BJ (cell line): ENCODE results near the gene ZNF821. TPM values are rescaled to one million over a fixed set of nuclear protein-coding genes. Genes with fewer than 3 reads are reported as not detected.

Experiments used
- CTCF ChIA-PET: fragments of 350-600 bp; formaldehyde crosslinking; extraction: SDS; loops from one replicate; lab custom pipeline; 2021; ENCODE audit warnings: antibody characterized with exemption, inconsistent platforms; lab: Yijun Ruan, JAX
- POLR2A ChIA-PET: fragments of 300-600 bp; sonication (Branson Sonifier 250); formaldehyde crosslinking; extraction: SDS; loops from one replicate; lab custom pipeline; 2021; ENCODE audit warnings: antibody characterized with exemption; lab: Charles Lee
- DNase-seq: peaks from one replicate; pipeline ENCODE4 v3.0.0-alpha.2; 2011; ENCODE audit warnings: low read depth
- H3K27me3 ChIP-seq: 2 replicates; pipeline ENCODE4 v1.6.0; 2011; ENCODE audit warnings: low read length; ENCODE audit not compliant: control insufficient read depth, insufficient read depth
- H3K36me3 ChIP-seq: 2 replicates; pipeline ENCODE4 v1.5.1; 2011; ENCODE audit warnings: low read length; ENCODE audit not compliant: control insufficient read depth, insufficient read depth
- H3K4me3 ChIP-seq: 2 replicates; pipeline ENCODE4 v1.5.1; 2011; ENCODE audit warnings: low read depth, mild to moderate bottlenecking, control low read depth, low read length
- polyA plus RNA-seq: library from polyadenylated mRNA; depleted of rRNA; stranded (reverse); fragments of >200 nt; gene quantifications from 2 replicates; pipeline ENCODE4 v1.2.3, GENCODE V29; 2011
- TF ChIP-seq, protein P1 (sequence below): IDR thresholded peaks from 2 replicates; pipeline ENCODE4 v1.5.1; 2011; ENCODE audit warnings: low read depth, mild to moderate bottlenecking, control low read depth, inconsistent platforms, low read length, moderate library complexity; ENCODE audit not compliant: insufficient read depth

Gene ZNF821
- polyA plus RNA-seq, 1 experiment, result 5.0 TPM

- H3K36me3 ChIP-seq, result no peaks in the 10 kb centered on the region
- TF ChIP-seq, protein P1, sequence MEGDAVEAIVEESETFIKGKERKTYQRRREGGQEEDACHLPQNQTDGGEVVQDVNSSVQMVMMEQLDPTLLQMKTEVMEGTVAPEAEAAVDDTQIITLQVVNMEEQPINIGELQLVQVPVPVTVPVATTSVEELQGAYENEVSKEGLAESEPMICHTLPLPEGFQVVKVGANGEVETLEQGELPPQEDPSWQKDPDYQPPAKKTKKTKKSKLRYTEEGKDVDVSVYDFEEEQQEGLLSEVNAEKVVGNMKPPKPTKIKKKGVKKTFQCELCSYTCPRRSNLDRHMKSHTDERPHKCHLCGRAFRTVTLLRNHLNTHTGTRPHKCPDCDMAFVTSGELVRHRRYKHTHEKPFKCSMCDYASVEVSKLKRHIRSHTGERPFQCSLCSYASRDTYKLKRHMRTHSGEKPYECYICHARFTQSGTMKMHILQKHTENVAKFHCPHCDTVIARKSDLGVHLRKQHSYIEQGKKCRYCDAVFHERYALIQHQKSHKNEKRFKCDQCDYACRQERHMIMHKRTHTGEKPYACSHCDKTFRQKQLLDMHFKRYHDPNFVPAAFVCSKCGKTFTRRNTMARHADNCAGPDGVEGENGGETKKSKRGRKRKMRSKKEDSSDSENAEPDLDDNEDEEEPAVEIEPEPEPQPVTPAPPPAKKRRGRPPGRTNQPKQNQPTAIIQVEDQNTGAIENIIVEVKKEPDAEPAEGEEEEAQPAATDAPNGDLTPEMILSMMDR, result no peak
- ChIA-PET CTCF (interaction anchor here (0.6 to 1.2 kb wide), 2 partner anchors 72 to 242 kb away, joined by 3 read pairs; no protein-coding TSS in a partner anchor), POLR2A (no interaction called here)
- DNase-seq, result no peak
- no peak overlapping the region for H3K4me3 ChIP-seq
- H3K27me3 ChIP-seq, result no peaks in the 10 kb centered on the region
These were observed 5.2 kb upstream of the ZNF821 start for GRCh38 chr16:71889147-71889546.

DNA sequence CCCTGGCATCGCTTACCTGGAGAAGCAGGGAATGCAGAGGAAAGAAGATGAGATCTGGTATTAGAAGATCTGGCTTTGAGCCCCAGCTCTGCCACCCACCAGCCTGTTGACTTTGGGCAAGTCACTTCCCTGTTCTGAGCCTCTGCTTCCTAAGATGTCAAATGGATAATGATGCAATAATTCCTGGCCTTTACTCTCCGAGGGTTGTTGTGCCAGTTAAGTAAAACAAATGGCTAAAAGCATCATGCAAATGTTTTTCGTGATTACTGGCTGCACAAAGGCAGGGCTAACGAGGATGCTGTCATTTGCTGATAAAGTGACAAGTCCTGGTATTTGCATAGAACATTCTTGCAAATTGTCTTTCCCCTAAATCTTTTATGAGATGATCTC, 1.3 kb upstream of the ZNF821 start:
- no peak for DNase-seq
- H3K4me3 ChIP-seq, result no peak overlapping the region
- TF ChIP-seq, protein P1, result no peak
- ChIA-PET CTCF (interaction anchor here (4.2 kb wide), 1 partner anchor 76 kb away, joined by 39 read pairs; no protein-coding TSS in a partner anchor), POLR2A (no interaction called here)
- H3K36me3 ChIP-seq, result peaks cover under 1% of the 10 kb centered on the region
- no peaks in the 10 kb centered on the region for H3K27me3 ChIP-seq

DNA sequence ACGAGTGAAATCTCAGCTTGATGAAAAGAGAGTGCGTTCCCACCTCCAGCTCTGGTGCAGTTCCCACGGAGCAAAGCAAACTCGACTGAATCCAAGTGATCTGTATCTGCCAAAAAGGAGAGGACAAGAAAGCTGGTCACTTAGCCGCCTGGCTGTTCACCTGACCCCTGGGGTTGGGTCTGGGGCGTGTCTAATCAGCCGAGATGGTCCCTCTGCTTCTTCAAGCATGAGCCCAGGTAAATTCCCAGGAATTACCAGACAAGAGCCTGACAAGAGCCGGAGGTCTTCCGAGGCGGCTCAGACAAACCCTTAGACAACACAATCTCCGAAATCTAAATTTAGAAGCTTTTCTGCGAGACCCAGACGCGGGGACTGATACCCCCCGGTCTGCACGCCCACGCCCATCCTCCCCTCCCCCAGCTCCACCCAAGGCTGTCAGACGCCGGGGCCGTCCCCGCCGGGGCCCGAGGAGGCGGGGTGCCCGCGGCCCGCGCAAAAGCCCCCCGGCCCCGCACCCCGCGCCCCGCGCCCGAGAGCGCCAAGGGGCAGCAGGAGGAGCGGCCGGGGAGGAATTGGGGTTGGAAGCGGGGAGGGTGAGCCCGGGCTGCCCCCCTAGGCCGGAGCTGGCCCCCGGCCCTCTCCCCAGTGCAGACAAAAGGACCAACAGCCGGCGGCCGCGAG, 674 bp downstream of the ZNF821 start:
- H3K4me3 ChIP-seq, result peak overlapping the region; percentile 81
- no peak for DNase-seq
- peaks cover 2% of the 10 kb centered on the region for H3K36me3 ChIP-seq
- no peaks in the 10 kb centered on the region for H3K27me3 ChIP-seq
- POLR2A ChIA-PET, result no interaction called here
- CTCF ChIA-PET, result interaction anchor here (0.6 to 4.4 kb wide), 31 partner anchors 8 to 1395 kb away, joined by 3 to 90 read pairs (median 5); partner anchors contain the start of gene IST1
- TF ChIP-seq, protein P1, result no peak

GRCh38 chr16:71882505-71883167, 1.3 kb downstream of the ZNF821 start:
- Histone ChIP-seq H3K27me3 (no peaks in the 10 kb centered on the region), H3K4me3 (peak overlapping the region; percentile 81; the same call in 1 of the 2 replicates), H3K36me3 (peaks cover 2% of the 10 kb centered on the region)
- CTCF ChIA-PET, result interaction anchor here (0.6 to 4.4 kb wide), 36 partner anchors 8 to 271 kb away, joined by 3 to 90 read pairs (median 4); partner anchors contain the start of gene IST1
- no peak for DNase-seq
- TF ChIP-seq, protein P1, result peak; percentile 89
- POLR2A ChIA-PET, result no interaction called here

DNA sequence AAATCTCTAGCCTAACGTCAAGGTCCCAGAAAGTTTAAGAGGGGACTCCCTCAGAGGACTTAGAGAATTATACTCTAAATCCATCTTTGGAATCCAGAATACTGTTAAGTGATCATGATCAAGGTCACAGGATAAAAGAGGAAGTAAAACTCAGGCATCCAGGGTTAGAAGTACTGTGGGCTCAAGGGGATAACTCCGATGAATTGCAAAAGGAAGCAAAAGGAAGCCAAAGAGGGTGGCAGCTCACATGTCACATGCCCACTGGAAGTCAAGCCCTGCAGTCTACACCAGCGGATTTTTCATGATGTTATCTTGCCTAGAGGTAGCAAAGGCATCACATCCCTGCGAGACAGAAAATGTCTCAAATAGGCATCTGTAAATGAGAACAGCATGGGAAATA, 3.8 kb downstream of the ZNF821 start:
- POLR2A ChIA-PET, result no interaction called here
- no peaks in the 10 kb centered on the region for H3K27me3 ChIP-seq
- TF ChIP-seq, protein P1, result no peak
- peaks cover 6% of the 10 kb centered on the region for H3K36me3 ChIP-seq
- no peak for DNase-seq
- H3K4me3 ChIP-seq, result no peak overlapping the region
- CTCF ChIA-PET, result no interaction called here
